ENCODE data around the gene MYL2.

MYL2 gene

GRCh38 chr12:110862329-110862728 is 58.0 kb downstream of the MYL2 start:
- no peaks in the 10 kb centered on the region for H3K36me3 ChIP-seq (ENCODE audit: insufficient read depth, low read depth, low read length)
- H3K4me1 ChIP-seq (ENCODE audit: insufficient read depth, low read length) = peaks cover 9% of the 10 kb centered on the region; the same call in 1 of the 2 replicates
- no peak overlapping the region for H3K9ac ChIP-seq (ENCODE audit: low read depth, low read length)
- no peaks in the 10 kb centered on the region for H3K27me3 ChIP-seq (ENCODE audit: insufficient read depth, low read length)
- no peak overlapping the region for H3K27ac ChIP-seq (ENCODE audit: low read length)
- H3K9me3 ChIP-seq (ENCODE audit: insufficient read depth, low read depth, low read length) = no peaks in the 10 kb centered on the region
- no peak overlapping the region for H3K4me3 ChIP-seq (ENCODE audit: low read length)

- H3K27ac ChIP-seq (ENCODE audit: low read length) = no peak overlapping the region
- no peak overlapping the region for H3K9ac ChIP-seq (ENCODE audit: low read depth, low read length)
- no peaks in the 10 kb centered on the region for H3K27me3 ChIP-seq (ENCODE audit: insufficient read depth, low read length)
- no peak overlapping the region for H3K4me3 ChIP-seq (ENCODE audit: low read length)
- H3K9me3 ChIP-seq (ENCODE audit: insufficient read depth, low read depth, low read length) = no peaks in the 10 kb centered on the region
- H3K36me3 ChIP-seq (ENCODE audit: insufficient read depth, low read depth, low read length) = no peaks in the 10 kb centered on the region
- H3K4me1 ChIP-seq (ENCODE audit: insufficient read depth, low read length) = peaks cover 9% of the 10 kb centered on the region; the same call in 1 of the 2 replicates
These were observed 58.6 kb downstream of the MYL2 start for GRCh38 chr12:110861729-110862128.

Measured in iPS-20b (cell line).